ENCODE results near the gene PCA3.

PCA3 gene

DNA sequence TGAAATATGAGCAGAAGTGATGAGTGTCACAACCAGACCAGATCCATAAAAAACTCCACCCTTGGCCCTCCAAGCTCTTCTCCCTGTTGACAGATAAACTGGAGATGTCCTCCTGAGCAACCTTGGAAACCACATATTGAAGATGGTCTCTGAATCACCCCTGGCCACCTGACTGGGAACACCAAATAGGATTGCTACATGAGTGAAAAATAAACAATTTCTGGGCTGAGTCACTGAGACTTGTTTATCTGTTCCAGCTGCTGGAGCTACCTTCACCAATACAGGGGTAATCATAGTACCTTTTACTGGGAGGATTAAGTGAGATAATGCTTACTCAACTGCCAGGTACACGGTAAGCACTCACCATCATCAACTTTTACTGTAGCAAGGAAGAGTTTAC, 53.3 kb downstream of the PCA3 start:
- DNase-seq (ENCODE audit: insufficient read length, low spot score) (no peak), FAIRE-seq (no peak)

- no peak for DNase-seq (ENCODE audit: insufficient read length, low spot score)
Measured at GRCh38 chr9:76818271-76818670, 54.0 kb downstream of the PCA3 start.

GRCh38 chr9:76820431-76820830, 56.2 kb downstream of the PCA3 start:
- no peak for DNase-seq (ENCODE audit: insufficient read length, low spot score)
- no peak for FAIRE-seq

More at GRCh38 chr9:76818271-76818670, 54.0 kb downstream of the PCA3 start:
- no peak for FAIRE-seq

- DNase-seq (ENCODE audit: insufficient read length, low spot score) (no peak), FAIRE-seq (no peak)
Measured at GRCh38 chr9:76827296-76828080, 63.2 kb downstream of the PCA3 start.

DNA sequence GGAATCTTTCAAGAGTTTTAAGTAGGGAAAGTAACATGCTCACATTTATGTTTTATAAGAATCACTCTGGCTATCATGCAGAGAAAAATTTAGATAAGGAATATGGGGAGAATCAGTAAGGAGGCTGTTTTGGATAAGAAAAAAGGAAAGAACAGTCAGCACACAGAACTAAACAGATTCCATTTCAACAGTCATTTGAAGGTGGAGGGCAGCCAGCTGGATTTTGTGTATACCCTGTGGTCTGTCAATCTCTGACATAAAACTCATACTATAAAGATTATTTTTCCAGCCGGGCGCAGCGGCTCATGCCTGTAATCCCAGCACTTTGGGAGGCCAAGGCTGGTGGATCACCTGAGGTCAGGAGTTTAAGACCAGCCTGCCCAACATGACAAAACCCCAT, 64.2 kb downstream of the PCA3 start:
- no peak for DNase-seq (ENCODE audit: insufficient read length, low spot score)
- no peak for FAIRE-seq

DNA sequence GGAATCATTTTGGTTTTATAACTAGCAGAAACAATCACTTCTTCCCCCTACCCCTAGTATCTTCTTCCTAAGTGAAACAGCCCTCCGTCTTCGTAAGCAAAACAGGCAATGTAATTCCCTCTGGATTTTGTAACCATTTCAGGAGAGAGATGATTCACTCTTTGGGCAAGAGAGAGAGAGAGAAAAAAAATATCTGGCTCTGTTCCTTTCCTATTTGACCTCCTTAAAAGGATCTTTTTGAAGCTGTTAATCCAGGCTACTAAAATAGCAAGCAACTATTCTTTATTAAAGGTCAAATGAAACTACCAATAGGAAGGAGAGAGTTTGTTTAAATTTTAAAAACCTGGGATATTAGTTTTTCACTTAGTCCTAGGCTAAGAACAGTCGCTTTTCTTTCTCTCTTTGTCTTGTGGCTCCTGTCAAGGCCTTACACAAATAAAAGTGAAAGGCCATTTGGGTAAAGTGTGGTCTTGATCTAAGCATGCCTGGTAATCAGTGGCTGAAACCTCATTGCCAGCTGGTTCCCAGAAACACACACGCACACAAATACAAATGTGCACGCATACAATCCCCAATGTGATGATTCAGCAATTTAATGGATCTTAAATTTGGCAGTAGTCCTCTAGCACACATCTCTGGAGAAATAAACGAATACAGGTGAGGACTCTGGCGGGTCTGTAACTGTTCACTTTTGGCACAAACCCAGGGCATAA, 71.5 kb downstream of the PCA3 start:
- FAIRE-seq (no peak), DNase-seq (ENCODE audit: insufficient read length, low spot score) (no peak)

Data from GM19239 (cell line).